ENCODE measurements around the gene UBASH3B. TPM values are rescaled to one million over a fixed set of nuclear protein-coding genes. Genes with fewer than 3 reads are reported as not detected.

The UBASH3B gene
- total RNA-seq, 1 experiment from 2014 or later: 8.0 TPM

GRCh38 chr11:122797651-122798050 lies 142.1 kb downstream of the UBASH3B start:
- no peak overlapping the region for H3K9ac ChIP-seq (ENCODE audit: extremely low read depth, insufficient read length, low read length)
- H3K4me1 ChIP-seq (ENCODE audit: insufficient read depth, low read length): no peaks in the 10 kb centered on the region
- H3K9me3 Mint-ChIP-seq: no peaks in the 10 kb centered on the region

More at GRCh38 chr11:122797651-122798050, 142.1 kb downstream of the UBASH3B start:
- Histone ChIP-seq H3K4ac (ENCODE audit: low read depth, low read length) (no peak overlapping the region), H2BK20ac (ENCODE audit: low read depth, low read length, poor library complexity, severe bottlenecking) (no peak overlapping the region), H3K79me1 (ENCODE audit: insufficient read depth, low read depth, low read length, poor library complexity, severe bottlenecking) (no peaks in the 10 kb centered on the region), H3K79me2 (ENCODE audit: insufficient read depth, low read length) (no peaks in the 10 kb centered on the region), H2BK15ac (ENCODE audit: low read depth, low read length) (no peak overlapping the region), H4K91ac (ENCODE audit: insufficient read length, low read depth, low read length) (no peak overlapping the region), H2BK12ac (ENCODE audit: insufficient read length, low read depth, low read length) (no peak overlapping the region), H2BK120ac (ENCODE audit: low read depth, low read length, poor library complexity, severe bottlenecking) (no peak overlapping the region), H3K14ac (ENCODE audit: insufficient read depth, low read length) (no peak overlapping the region), H2AFZ (ENCODE audit: low read length) (no peak overlapping the region), H3K23ac (ENCODE audit: insufficient read length, low read depth, low read length) (no peak overlapping the region), H4K5ac (ENCODE audit: insufficient read length, low read depth, low read length) (no peak overlapping the region), H3T11ph (ENCODE audit: low read length) (no peak overlapping the region), H3K4me2 (ENCODE audit: insufficient read depth, insufficient read length, low read length) (no peak overlapping the region), H3K23me2 (ENCODE audit: insufficient read length, low read depth, low read length, poor library complexity, severe bottlenecking) (no peaks in the 10 kb centered on the region), H3K18ac (ENCODE audit: insufficient read length, low read depth, low read length) (no peak overlapping the region), H3K9me3 (ENCODE audit: control insufficient read depth, low read depth, low read length) (no peaks in the 10 kb centered on the region), H3K27me3 (ENCODE audit: insufficient read depth, low read length) (no peaks in the 10 kb centered on the region), H2BK5ac (ENCODE audit: insufficient read length, low read length) (no peak overlapping the region), H3K27ac (ENCODE audit: insufficient read length, low read depth, low read length) (no peak overlapping the region), H4K8ac (replicated peaks; ENCODE audit: insufficient read length, low read depth, low read length) (no peak overlapping the region), H2AK5ac (ENCODE audit: insufficient read length, low read length) (no peak overlapping the region), H4K20me1 (ENCODE audit: control insufficient read depth, insufficient read depth, insufficient read length) (no peaks in the 10 kb centered on the region), H3K56ac (ENCODE audit: insufficient read length, low read depth, low read length) (no peak overlapping the region)
- H3K4me3 Mint-ChIP-seq: no peak overlapping the region
- H3K27ac Mint-ChIP-seq: no peak overlapping the region; a peak in 1 of 7 replicates
- peaks cover 0 to 12% (median 3%) of the 10 kb centered on the region in 3 experiments; a peak in 3 of 7 replicates for H3K36me3 Mint-ChIP-seq (ENCODE audit: insufficient read depth in 1 of 3, low read depth in 3 of 3)
- TF ChIP-seq CTCF (conservative IDR thresholded peaks at IDR 0.05): no peak
- no peaks in the 10 kb centered on the region for H3K27me3 Mint-ChIP-seq (ENCODE audit: low read depth)
- peaks cover 0 to 3% of the 10 kb centered on the region in 2 experiments; a peak in 1 of 4 replicates for H3K4me1 Mint-ChIP-seq
- no peak for DNase-seq
- no CpG with 5 or more reads among the region's 1 CpG for WGBS (ENCODE audit: extremely low coverage, insufficient read length, low lambda C conversion rate)
